ENCODE data around the gene ERP27. TPM values are rescaled to one million over a fixed set of nuclear protein-coding genes. Genes with fewer than 3 reads are reported as not detected.
A peak's percentile ranks its signal among the peaks of the same experiment; 100 is the strongest.

Gene ERP27
- total RNA-seq, 2 experiments from 2014 or later: 7.9 to 8.7 TPM

DNA sequence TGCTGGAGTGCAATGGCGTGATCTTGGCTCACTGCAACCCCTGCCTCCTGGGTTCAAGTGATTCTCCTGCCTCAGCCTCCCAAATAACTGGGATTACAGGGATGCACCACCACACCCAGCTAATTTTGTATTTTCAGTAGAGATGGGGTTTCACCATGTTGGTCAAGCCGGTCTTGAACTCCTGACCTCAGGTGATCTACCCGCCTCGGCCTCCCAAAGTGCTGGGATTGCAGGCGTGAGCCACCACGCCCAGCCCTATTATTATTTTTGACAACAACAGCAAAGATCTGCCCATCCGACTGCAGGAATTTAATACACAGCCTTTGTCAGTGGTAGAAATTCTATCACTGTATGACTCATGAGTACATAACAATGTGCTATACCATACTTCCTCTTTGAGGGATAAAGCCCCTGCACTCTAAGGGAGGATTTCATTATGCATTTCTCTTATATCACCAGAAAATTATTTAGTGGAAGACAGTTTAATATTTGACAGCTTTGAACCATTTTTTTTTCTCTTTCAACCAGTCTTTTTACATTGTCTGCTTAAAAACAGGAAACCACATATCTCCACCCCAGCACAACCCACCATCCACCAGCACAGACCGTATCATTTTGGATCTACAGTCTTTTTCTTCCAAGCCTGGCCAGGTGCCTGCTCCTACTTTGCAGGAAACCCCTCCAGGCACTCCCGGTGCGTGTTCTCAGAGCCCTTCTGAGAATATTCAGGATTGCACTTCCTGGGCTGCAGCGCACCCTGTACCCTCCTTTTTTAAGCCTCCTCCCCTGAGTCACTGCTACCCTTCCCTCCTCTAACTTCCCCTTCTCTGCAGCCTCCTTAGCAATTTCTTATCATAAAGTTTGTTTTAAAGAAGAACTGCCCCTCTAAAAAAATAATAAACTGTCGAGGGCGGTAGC is 22.5 kb upstream of the ERP27 start:
- peak; percentile 62 for DNase-seq
- peaks cover 46% of the 10 kb centered on the region for H3K4me1 Mint-ChIP-seq (ENCODE audit: low read depth)
- H3K27me3 Mint-ChIP-seq (ENCODE audit: low read depth): no peaks in the 10 kb centered on the region
- no peaks in the 10 kb centered on the region for H3K9me3 Mint-ChIP-seq (ENCODE audit: insufficient read depth)
- ChIA-PET CTCF (interaction anchor here (1.6 to 2.4 kb wide), 4 partner anchors 8 to 190 kb away, joined by 4 to 6 read pairs (median 5); a partner anchor contains a TSS), POLR2A (interaction anchor here (1.0 to 10.5 kb wide), 16 partner anchors 10 to 573 kb away, joined by 3 to 175 read pairs (median 4); partner anchors contain the start of gene ERP27)
- H3K27ac Mint-ChIP-seq: peak overlapping the region; percentile 95
- peaks cover 57% of the 10 kb centered on the region for H3K36me3 Mint-ChIP-seq (ENCODE audit: low read depth)
- peak; percentile 48 for ATAC-seq
- peak overlapping the region; percentile 98 for H3K4me3 Mint-ChIP-seq

DNA sequence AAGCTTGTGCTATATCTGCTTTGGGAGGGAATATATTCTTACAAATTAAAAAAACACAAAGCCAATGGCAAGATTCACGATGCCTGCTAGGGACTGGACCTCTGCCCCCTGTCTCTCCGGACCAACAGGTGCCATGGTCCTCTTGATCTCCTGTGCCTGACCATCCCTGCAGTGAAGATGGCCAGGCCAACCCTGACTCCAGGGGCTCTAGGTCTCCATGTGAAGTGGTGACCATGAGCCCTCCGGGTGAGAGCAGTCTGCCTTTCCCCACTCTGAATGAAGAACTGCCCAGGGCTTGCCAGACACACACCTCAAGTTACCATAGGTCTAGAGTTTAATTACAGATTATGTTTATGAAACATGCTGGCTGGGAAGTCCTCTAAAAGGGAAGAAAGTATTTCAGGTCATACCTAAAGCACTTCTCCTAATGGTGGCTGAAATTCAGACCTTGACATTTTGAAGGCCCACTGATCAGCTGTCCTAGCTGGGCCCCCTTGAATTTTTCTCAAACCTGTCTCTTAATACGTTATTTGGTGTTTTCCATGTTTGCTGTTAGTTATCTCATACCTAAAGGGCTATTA is 21.7 kb upstream of the ERP27 start:
- Mint-ChIP-seq H3K27ac (peak overlapping the region; percentile 95), H3K27me3 (ENCODE audit: low read depth) (no peaks in the 10 kb centered on the region), H3K36me3 (ENCODE audit: low read depth) (peaks cover 61% of the 10 kb centered on the region), H3K4me3 (peak overlapping the region; percentile 98), H3K9me3 (ENCODE audit: insufficient read depth) (no peaks in the 10 kb centered on the region), H3K4me1 (ENCODE audit: low read depth) (peaks cover 43% of the 10 kb centered on the region)
- ChIA-PET CTCF (interaction anchor here (1.2 to 2.4 kb wide), 6 partner anchors 11 to 189 kb away, joined by 3 to 7 read pairs (median 5); a partner anchor contains a TSS), POLR2A (interaction anchor here (1.1 to 10.5 kb wide), 8 partner anchors 9 to 572 kb away, joined by 3 to 175 read pairs (median 4); a partner anchor contains a TSS)
- DNase-seq: no peak
- no peak for ATAC-seq

DNA sequence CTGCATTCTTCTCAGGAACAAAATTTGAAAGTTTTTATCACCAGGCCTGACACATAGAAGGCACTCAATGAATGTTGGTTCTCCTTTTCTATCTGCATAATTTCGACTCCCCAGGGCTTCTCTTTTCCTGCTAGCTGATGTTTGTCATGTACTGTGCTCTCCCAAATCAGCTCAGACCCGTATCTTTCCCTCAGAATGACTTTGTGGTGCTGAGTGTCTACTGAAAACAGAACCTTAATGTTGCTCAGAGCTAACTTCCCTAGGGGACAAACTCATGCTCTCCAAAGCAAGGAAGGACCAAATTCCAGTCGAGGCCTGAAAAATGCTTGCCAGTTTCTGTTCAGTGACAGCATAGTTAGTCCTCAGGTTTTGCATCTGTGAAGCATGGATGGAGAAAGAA is 21.1 kb upstream of the ERP27 start:
- peak overlapping the region; percentile 98 for H3K4me3 Mint-ChIP-seq
- DNase-seq: no peak
- ChIA-PET POLR2A (interaction anchor here (0.6 to 10.5 kb wide), 9 partner anchors 9 to 591 kb away, joined by 3 to 175 read pairs (median 3); a partner anchor contains a TSS), CTCF (interaction anchor here (0.8 to 2.4 kb wide), 7 partner anchors 11 to 189 kb away, joined by 3 to 7 read pairs (median 4); partner anchors contain the start of gene ERP27)
- ATAC-seq: no peak
- peaks cover 41% of the 10 kb centered on the region for H3K4me1 Mint-ChIP-seq (ENCODE audit: low read depth)
- H3K36me3 Mint-ChIP-seq (ENCODE audit: low read depth): peaks cover 65% of the 10 kb centered on the region
- peak overlapping the region; percentile 95 for H3K27ac Mint-ChIP-seq
- H3K9me3 Mint-ChIP-seq (ENCODE audit: insufficient read depth): no peaks in the 10 kb centered on the region
- H3K27me3 Mint-ChIP-seq (ENCODE audit: low read depth): no peaks in the 10 kb centered on the region

DNA sequence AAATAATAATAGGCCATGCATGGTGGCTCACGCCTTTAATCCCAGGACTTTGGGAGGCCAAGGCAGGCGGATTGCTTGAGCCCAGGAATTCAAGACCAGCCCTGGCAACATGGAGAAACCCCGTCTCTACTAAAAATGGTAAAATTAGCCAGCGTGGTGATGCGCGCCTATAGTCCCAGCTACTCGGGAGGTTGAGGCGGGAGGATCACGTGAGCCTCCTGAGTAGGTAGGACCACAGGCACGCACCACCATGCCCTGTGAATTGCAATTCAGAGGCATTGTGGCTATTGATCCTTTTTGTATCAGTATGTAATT is 20.7 kb upstream of the ERP27 start:
- Mint-ChIP-seq H3K4me1 (ENCODE audit: low read depth) (peaks cover 41% of the 10 kb centered on the region), H3K36me3 (ENCODE audit: low read depth) (peaks cover 69% of the 10 kb centered on the region), H3K27ac (peak overlapping the region; percentile 95), H3K9me3 (ENCODE audit: insufficient read depth) (no peaks in the 10 kb centered on the region), H3K4me3 (peak overlapping the region; percentile 98), H3K27me3 (ENCODE audit: low read depth) (no peaks in the 10 kb centered on the region)
- DNase-seq (peak; percentile 60), ATAC-seq (peak; percentile 15)
- CTCF ChIA-PET: interaction anchor here (0.8 to 2.4 kb wide), 7 partner anchors 11 to 188 kb away, joined by 3 to 7 read pairs (median 4); partner anchors contain the start of gene ERP27
- POLR2A ChIA-PET: interaction anchor here (0.6 to 10.5 kb wide), 7 partner anchors 8 to 590 kb away, joined by 3 to 175 read pairs (median 3); a partner anchor contains a TSS

DNA sequence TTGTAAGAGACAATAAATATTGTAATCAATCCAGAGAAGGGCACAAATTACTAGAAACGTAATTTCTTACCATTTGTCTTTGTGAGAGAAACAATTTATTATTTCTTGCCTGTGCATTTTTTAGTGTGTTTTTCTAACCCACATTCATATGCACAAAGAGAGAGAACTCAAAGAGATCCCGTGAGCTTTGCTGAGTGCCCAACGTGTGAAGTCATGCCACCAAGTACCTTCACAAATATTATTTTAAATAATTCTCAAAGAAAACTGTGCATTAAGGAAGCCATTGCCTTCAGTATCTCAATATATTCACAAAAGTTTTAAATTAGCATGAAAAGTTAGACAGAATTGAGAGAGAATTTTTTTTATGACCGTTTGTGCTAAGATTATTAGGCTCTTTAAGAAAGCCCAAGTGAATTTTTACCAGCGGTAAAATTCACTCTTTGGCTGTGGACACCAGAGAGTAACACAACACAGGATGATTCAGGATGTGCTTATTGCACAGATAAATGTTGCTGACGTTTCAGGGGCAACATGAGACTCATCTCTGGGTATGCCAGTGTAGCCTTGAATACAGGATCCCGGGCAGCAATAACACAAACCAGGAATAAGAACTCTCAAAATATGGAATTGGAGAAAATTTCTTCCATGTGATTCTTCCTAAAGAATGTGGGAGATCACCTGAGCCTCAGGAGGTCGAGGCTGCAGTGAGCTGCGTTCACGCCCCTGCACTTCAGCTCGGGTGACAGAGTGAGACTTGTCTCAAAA is 20.2 kb upstream of the ERP27 start:
- no peak for ATAC-seq
- H3K9me3 Mint-ChIP-seq (ENCODE audit: insufficient read depth): no peaks in the 10 kb centered on the region

DNA sequence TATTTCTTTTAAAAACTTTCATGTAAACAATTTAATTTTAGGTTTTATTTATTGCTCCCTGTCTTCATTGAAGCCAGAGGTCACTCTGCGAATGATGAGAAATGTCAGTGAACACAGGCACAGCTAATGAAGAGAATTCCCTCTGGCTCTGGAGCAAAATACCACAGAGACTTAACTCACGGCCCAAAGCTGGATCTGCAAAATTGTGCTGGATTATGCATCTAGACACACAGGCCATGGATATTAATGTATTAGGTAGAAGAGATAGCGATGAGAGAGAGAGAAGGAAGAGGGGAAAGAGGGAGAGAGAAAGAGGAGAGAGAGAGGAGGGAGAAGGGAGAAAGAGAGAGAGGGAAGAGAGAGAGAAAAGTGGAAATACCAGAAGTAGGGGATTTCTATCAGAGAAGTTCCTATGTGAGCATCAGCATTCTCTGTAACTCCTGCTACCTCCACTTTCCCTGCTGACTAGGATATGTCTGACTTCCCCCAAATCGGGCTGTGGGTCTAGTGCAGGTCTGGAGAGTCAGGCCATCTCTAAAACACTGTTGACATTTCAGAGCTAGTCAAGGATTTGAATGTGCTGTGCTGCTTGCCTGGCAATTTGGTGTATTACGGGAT is 19.3 kb upstream of the ERP27 start:
- Mint-ChIP-seq H3K4me3 (peak overlapping the region; percentile 98), H3K9me3 (ENCODE audit: insufficient read depth) (no peaks in the 10 kb centered on the region), H3K27ac (peak overlapping the region; percentile 95), H3K36me3 (ENCODE audit: low read depth) (peaks cover 78% of the 10 kb centered on the region), H3K4me1 (ENCODE audit: low read depth) (peaks cover 44% of the 10 kb centered on the region), H3K27me3 (ENCODE audit: low read depth) (no peaks in the 10 kb centered on the region)
- POLR2A ChIA-PET: interaction anchor here (0.6 to 10.5 kb wide), 5 partner anchors 9 to 185 kb away, joined by 3 to 175 read pairs (median 8); a partner anchor contains a TSS
- CTCF ChIA-PET: interaction anchor here (1.2 to 2.0 kb wide), 3 partner anchors 9 to 575 kb away, joined by 3 to 7 read pairs (median 5); no protein-coding TSS in a partner anchor
- ATAC-seq (no peak), DNase-seq (no peak)

More for the DNA sequence above, 20.2 kb upstream of the ERP27 start:
- H3K27me3 Mint-ChIP-seq (ENCODE audit: low read depth): no peaks in the 10 kb centered on the region
- CTCF ChIA-PET: interaction anchor here (0.8 to 2.4 kb wide), 7 partner anchors 10 to 188 kb away, joined by 3 to 7 read pairs (median 5); partner anchors contain the start of gene ERP27
- H3K4me3 Mint-ChIP-seq: peak overlapping the region; percentile 98
- H3K36me3 Mint-ChIP-seq (ENCODE audit: low read depth): peaks cover 72% of the 10 kb centered on the region
- POLR2A ChIA-PET: interaction anchor here (0.9 to 10.5 kb wide), 4 partner anchors 8 to 186 kb away, joined by 3 to 175 read pairs (median 20); a partner anchor contains a TSS
- DNase-seq: no peak
- H3K27ac Mint-ChIP-seq: peak overlapping the region; percentile 95
- H3K4me1 Mint-ChIP-seq (ENCODE audit: low read depth): peaks cover 41% of the 10 kb centered on the region

DNA sequence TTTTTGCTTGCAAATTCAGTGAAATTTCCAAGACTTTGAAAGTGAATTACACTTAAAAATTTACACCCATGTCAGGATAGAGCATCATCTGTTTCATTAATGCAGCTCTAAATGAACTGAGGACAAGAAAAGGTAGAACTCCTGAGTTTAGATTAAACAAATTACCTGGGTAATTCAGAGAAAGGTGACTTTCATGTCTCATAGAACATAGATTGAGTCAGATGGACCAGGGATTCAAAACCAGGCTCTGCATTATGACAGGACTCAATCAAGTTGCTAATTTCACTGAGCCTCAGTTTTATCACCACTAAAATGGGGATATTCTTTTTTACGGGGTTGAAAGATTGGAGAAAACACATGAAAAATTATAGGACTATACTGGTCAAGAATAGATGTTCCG is 18.6 kb upstream of the ERP27 start:
- Mint-ChIP-seq H3K36me3 (ENCODE audit: low read depth) (peaks cover 85% of the 10 kb centered on the region), H3K27ac (peak overlapping the region; percentile 81)
- no peak for ATAC-seq

DNA sequence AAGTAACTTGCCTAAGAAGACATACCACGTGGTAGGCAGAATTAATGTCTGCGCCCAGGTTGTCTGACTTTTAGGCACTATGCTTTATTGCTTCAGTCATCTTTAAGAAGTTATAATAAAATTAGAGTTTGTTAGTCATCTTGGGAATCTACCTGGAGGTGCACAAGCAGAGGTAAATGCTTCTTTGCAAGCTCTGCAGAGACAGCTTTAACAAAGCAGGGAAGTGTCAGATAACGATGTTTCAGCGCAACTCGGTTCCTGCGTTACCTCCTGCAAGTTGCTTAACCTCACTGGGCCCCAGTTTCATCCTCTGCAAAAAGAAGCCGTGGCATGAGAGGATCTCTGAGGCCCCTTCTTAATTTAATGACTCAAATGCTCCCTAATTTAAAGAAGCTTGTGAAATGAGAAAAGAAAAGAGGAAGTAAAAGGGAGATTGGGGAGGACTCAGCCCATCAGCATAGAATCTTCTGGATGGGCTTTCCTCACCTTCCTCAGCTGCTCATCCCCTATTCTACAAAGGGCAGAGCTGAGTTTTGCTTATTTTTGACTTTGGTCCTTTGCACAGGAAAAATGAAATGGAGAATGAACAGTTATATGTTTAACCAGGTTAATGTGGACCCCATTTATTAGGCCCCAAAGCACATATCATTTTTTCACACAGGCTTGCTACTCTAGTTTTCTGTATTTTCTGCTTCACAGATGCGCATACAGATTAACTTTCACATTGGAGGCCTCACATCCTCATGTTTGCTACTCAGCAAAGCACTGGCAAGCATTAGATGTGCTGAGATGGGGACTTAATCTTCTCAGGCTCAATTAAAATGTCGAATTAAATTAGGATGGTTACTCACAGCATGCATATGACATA is 17.9 kb upstream of the ERP27 start:
- Mint-ChIP-seq H3K27me3 (ENCODE audit: low read depth) (no peaks in the 10 kb centered on the region), H3K27ac (peak overlapping the region; percentile 81), H3K9me3 (ENCODE audit: insufficient read depth) (no peaks in the 10 kb centered on the region), H3K4me3 (peak overlapping the region; percentile 98), H3K36me3 (ENCODE audit: low read depth) (peaks cover 90% of the 10 kb centered on the region), H3K4me1 (ENCODE audit: low read depth) (peaks cover 58% of the 10 kb centered on the region)
- ChIA-PET CTCF (interaction anchor here (1.2 to 1.7 kb wide), 2 partner anchors 39 to 576 kb away, joined by 3 to 6 read pairs; no protein-coding TSS in a partner anchor), POLR2A (interaction anchor here (0.7 to 10.5 kb wide), 5 partner anchors 8 to 184 kb away, joined by 3 to 175 read pairs (median 8); a partner anchor contains a TSS)
- DNase-seq (peak; percentile 51), ATAC-seq (no peak)

More for the DNA sequence above, 18.6 kb upstream of the ERP27 start:
- Mint-ChIP-seq H3K4me1 (ENCODE audit: low read depth) (peaks cover 51% of the 10 kb centered on the region), H3K27me3 (ENCODE audit: low read depth) (no peaks in the 10 kb centered on the region), H3K4me3 (peak overlapping the region; percentile 98), H3K9me3 (ENCODE audit: insufficient read depth) (no peaks in the 10 kb centered on the region)
- DNase-seq: no peak
- ChIA-PET POLR2A (interaction anchor here (0.7 to 10.5 kb wide), 4 partner anchors 8 to 185 kb away, joined by 3 to 175 read pairs (median 20); a partner anchor contains a TSS), CTCF (interaction anchor here (1.2 to 1.7 kb wide), 3 partner anchors 26 to 576 kb away, joined by 3 to 6 read pairs (median 5); no protein-coding TSS in a partner anchor)

DNA sequence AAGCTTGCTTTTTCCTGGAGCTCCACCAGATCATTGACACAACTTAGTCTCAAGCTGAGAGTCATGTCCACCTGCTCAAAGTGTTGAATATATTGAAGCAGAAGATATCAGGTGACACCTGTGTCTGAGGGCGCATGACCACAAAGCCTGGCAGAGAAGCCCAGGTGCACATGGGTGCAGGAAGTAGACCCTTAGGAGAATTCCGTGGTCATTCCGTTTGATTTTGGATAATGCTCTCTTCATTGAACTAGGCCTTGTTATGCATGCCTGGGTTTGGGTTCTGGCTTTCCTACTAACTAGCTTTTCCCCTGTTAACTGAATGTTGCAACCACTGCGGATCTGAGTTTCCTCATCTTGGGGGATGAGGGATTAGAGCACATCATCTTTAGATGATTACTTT is 15.9 kb upstream of the ERP27 start:
- peak overlapping the region; percentile 75 for H3K4me3 Mint-ChIP-seq
- H3K9me3 Mint-ChIP-seq (ENCODE audit: insufficient read depth): no peaks in the 10 kb centered on the region
- ChIA-PET CTCF (interaction anchor here (0.7 to 2.9 kb wide), 6 partner anchors 9 to 107 kb away, joined by 3 to 12 read pairs (median 4); partner anchors contain the start of gene ERP27), POLR2A (interaction anchor here (0.8 to 2.9 kb wide), 3 partner anchors 8 to 183 kb away, joined by 3 to 18 read pairs (median 6); a partner anchor contains a TSS)
- DNase-seq (no peak), ATAC-seq (no peak)
- H3K4me1 Mint-ChIP-seq (ENCODE audit: low read depth): peaks cover 78% of the 10 kb centered on the region
- no peaks in the 10 kb centered on the region for H3K27me3 Mint-ChIP-seq (ENCODE audit: low read depth)
- peak overlapping the region; percentile 89 for H3K27ac Mint-ChIP-seq
- peaks cover 88% of the 10 kb centered on the region for H3K36me3 Mint-ChIP-seq (ENCODE audit: low read depth)
